Erythroblast (primary cell): ENCODE results near the gene CLEC2B.
A peak's percentile ranks its signal among the peaks of the same experiment; 100 is the strongest.

ENCODE experiments used
- DNase-seq, 2 experiments: peaks; one replicate each; lab custom pipeline; 2025; lab: John Stamatoyannopoulos, UW
- GATA1 ChIP-seq: IDR thresholded peaks from 2 replicates; pipeline ENCODE4 v1.6.1; 2011; ENCODE audit warnings: low read depth, mild to moderate bottlenecking, control low read depth, low read length, moderate library complexity
- POLR2A ChIP-seq: IDR thresholded peaks from 2 replicates; pipeline ENCODE4 v1.6.1; 2011; ENCODE audit warnings: mild to moderate bottlenecking, low read length

CLEC2B gene

DNA sequence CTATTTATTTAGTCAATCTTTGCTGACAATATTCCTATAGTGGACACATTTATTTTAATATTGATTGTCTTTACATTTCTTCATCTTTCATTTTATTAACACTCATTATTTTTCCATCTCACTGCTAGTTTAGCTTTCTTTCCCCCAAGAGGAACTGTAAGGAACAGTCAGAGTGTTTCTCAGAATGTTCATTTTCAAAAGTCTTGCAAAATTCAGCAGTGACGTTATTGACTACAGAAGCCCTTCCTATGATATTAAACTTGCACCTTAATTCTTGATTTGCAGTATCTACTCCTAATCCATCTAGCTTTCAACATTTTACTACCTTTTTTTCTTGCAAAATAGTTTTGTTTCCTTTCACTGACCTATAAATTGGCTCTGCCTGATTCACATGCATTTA is 13.0 kb downstream of the CLEC2B start:
- TF ChIP-seq POLR2A = no peak
- no peak for TF ChIP-seq GATA1

DNA sequence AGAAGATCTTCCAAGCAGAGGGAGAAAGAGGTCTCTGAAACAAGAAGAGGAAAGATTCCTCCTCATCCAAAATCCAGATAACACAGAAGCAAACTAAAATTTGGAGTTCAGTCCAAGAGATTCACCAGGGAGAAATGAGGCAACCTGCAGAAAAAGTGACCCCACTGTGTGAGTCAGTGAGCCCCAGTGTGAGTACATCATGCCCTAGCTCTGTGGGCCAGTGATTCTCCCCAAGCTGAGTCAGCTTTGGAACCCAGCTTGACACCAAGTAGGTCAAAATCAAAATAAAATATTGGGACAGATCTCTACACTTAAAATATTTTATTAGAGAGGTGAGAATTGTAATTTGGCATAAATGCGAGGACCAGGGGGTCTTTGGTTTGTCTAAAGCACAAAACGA is 17.2 kb downstream of the CLEC2B start:
- TF ChIP-seq POLR2A (no peak), GATA1 (no peak)
- no peak for DNase-seq

More for the DNA sequence above, 13.0 kb downstream of the CLEC2B start:
- no peak for DNase-seq

DNA sequence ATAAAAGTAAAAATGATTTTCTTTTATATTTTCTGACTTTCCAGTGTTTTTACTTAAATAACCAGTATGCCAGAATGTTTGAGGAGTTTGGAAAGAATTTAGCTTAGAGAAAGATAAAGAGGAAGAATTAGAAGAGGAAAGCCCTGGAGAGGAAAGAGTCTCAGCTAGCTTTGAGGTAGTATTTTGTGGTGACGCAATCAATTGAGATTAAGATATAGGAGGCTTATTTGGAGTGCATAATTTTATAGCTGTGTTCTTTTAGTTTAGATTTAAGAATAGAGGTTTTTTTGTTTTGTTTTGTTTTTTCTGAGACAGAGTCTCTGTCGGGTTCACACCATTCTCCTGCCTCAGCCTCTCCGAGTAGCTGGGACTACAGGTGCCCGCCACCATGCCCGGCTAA is 18.1 kb downstream of the CLEC2B start:
- TF ChIP-seq GATA1 (no peak), POLR2A (no peak)
- no peak for DNase-seq

GRCh38 chr12:9848899-9849298 is 20.3 kb downstream of the CLEC2B start:
- DNase-seq = no peak
- TF ChIP-seq POLR2A (no peak), GATA1 (no peak)

DNA sequence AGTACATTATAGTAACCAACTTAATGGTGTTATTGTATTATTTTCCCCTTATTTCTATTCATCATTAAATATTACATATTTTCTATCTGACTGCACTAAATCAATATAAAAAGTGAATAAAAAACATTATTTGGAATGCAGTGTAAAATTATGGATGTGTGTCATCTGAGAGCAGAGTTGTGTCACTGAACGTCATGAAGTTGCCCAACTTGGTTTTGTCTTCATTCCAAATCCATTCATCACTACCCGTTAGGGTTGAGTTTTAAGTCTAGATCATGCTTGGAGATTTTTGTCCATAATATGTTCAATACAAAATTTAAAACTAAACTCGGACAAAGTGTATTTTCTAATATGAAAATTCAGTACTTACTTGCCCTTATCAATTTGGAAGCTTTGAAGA is 25.7 kb downstream of the CLEC2B start:
- TF ChIP-seq POLR2A (no peak), GATA1 (no peak)
- DNase-seq = no peak

DNA sequence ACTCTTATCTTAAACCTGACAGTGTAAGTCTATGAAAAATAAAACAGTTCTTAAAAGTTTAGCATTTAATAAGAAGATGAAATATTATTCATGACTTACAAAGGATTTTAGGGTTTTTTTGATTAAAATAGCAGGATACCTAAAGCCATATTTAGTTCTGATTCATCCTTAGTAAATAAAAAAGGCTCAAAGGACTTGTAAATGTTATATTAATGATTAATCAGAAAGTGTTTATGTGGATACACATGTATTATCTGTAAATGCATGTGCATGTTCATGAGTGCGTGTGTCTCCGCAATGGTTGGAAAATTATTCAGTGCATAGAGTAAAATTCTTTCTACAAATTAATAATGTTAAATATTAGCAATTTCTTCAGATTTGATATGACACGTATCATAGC is 37.4 kb downstream of the CLEC2B start:
- no peak for TF ChIP-seq POLR2A
- no peak for TF ChIP-seq GATA1

DNA sequence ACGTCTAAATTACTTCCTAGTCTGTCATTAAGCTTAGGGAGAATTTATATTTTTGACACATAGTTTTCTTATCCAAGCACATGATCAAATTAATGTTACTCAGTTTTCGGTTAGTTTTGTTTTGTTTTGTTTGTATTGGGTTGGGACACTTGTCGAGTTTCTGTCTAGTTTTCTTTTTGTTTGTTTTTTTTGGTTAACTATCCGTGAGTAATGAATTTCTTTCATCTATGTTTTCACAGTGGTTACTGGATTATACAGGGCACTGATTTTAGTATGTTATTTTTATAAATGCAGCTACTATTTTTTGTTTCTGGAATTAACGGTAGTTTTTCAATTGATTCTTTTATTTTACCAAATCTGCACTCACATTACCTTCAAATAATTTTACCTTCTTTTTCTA is 39.2 kb downstream of the CLEC2B start:
- no peak for DNase-seq
- no peak for TF ChIP-seq GATA1
- no peak for TF ChIP-seq POLR2A

More for the DNA sequence above, 37.4 kb downstream of the CLEC2B start:
- no peak for DNase-seq

- DNase-seq = no peak
- TF ChIP-seq POLR2A (no peak), GATA1 (no peak)
Observed at GRCh38 chr12:9829483-9829882, 39.7 kb downstream of the CLEC2B start.

GRCh38 chr12:9827209-9827888 is 41.8 kb downstream of the CLEC2B start, which contains the start of gene KLRF1:
KLRF1 (plus strand) TSS chr12:9827481; CDS start chr12:9827545, 64 bp downstream.
- TF ChIP-seq GATA1 (no peak), POLR2A (no peak)
- DNase-seq = no peak

DNA sequence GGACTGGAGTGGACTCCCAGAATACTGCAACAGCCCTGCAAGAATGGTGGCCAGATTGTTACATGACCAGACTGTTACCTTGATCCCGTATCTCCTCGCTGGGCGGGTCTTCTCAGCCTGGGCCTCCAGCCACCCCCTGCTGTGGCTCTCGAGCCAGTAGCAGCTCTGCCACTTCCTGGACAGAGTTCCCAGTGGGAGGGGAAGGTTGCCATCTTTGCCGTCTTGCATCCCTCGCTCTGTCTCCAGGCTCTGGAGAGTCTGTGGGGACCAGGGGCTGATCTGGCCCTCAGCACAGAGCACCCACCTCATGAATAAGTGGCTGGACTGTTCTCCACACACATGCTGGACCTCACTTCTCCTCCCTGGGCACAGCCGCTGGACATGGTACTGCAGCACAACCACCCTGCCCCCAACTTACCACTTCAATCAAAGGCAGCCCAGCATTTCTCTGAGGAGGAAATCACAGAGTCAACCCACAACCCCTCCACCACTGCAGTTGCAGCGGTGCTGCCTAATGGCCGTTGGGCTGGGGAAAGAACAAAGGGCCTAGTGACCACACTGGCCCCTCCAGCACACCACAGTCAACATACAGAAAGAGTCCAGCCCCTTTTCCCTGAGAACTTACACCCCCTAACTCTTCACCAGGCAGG is 48.7 kb downstream of the CLEC2B start:
- TF ChIP-seq POLR2A (no peak), GATA1 (no peak)
- DNase-seq = no peak

DNA sequence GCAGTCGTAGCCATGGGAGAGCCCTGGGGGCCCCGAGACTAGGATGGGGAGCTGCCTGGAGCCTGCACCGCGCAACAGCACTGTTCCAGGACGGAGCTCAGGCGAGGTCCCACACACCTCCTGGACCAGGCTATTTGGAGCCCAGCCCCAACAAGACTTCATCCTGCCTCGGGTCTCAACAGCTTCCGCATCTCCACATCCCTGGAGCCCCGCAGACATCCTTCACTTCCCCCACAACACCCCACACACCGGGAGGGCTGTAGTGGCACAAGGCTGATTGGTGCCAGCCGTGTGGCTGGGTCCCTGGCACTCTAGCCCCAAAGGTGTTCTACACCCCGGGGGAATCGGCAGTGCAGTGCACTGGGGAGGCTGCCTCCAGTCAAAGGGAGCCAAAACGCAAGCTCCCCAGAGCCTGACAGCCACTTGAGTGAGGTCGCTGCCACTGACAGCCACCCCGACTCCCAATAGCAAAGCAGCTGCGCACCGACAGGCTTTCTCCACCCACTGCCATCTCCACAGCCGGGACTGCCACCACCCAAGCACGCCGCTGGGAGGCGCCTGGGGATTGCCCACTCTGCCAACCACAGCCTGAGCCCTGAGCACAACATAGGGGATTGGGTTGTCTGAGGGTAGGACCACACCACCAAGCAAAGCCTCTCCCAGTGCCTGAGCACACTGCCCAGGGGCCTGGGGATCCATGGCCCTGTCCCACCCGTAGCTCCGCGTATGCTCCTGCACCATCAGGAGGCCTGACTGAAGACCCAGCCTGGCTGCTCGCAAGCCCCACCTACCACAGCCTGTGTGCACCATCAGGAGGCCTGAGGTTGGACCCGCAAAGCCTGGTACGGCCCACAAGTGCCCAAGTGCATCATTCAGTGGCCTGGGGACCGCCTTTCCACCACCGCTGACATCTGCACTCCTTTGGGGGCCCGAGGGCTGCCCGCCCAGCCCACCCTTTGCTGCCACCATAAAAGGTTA is 55.0 kb downstream of the CLEC2B start:
- peak; percentile 44 to 57 for DNase-seq
- TF ChIP-seq GATA1 (no peak), POLR2A (no peak)

DNA sequence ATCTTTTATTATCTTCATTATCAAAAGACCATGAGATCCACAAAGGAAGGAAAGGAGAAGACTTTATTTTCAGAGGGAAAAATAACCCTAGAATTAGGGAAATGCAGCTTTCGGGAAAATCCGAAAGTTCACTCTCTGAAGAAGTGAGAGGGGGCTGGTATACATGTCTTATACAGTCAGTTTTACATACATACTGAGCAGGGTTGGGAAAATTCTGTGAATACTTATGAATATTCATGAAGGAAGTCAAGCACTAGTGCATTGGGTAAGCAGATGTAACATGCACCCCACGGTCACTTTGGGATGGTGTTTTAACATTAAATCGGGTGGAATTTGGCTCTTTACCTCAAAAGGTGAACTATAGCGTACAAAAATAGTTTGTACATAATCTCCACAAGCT is 57.5 kb downstream of the CLEC2B start:
- no peak for DNase-seq
- TF ChIP-seq GATA1 = no peak
- TF ChIP-seq POLR2A = no peak

GRCh38 chr12:9810671-9811070 is 58.5 kb downstream of the CLEC2B start:
- TF ChIP-seq GATA1 (no peak), POLR2A (no peak)
- DNase-seq = no peak

DNA sequence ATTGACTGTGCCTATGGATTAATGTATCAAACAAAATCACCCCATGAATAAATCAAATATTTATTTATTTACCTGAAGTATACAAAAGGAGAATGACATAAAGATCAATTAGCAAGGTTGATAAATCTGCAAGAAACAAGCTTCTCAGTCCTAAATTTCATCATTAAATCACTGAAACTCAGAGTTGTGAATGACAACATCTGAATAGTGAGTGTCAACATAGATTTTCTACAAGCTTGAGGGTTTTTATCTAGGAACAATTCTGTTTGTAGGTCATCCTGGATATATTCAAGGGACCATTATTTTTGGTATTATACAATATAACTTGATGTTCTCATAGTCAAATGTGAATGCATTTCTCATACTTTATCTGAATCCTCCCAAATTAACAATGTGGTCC is 59.3 kb downstream of the CLEC2B start:
- no peak for DNase-seq
- no peak for TF ChIP-seq GATA1
- no peak for TF ChIP-seq POLR2A
